Measurements from ENCODE around the gene KCNQ5.

- TF ChIP-seq POLR2A (IDR thresholded peaks at IDR 0.05; ENCODE audit: borderline replicate concordance, extremely low read depth, insufficient read depth, insufficient read length) (no peak), EZH2 (IDR thresholded peaks at IDR 0.05) (no peak), REST (IDR thresholded peaks at IDR 0.05; ENCODE audit: low read depth) (no peak), CTCF (IDR thresholded peaks at IDR 0.05 in 2 of 3, conservative IDR thresholded peaks at IDR 0.05 in 1 of 3; ENCODE audit: borderline replicate concordance in 1 of 3, insufficient read depth in 1 of 3, low read depth in 2 of 3, low read length in 2 of 3) (no peak), CEBPB (IDR thresholded peaks at IDR 0.05; ENCODE audit: low read depth) (no peak), TCF7L2 (IDR thresholded peaks at IDR 0.05; ENCODE audit: borderline replicate concordance, extremely low read depth, insufficient read depth, insufficient read length) (no peak), YY1 (IDR thresholded peaks at IDR 0.05; ENCODE audit: extremely low read depth, insufficient replicate concordance, low read depth, low read length) (no peak), SP1 (IDR thresholded peaks at IDR 0.05; ENCODE audit: low read depth) (no peak), MAX (IDR thresholded peaks at IDR 0.05) (no peak), ZNF274 (IDR thresholded peaks at IDR 0.05; ENCODE audit: low read depth, low read length) (no peak), ATF3 (IDR thresholded peaks at IDR 0.05) (no peak), EZH2phosphoT487 (IDR thresholded peaks at IDR 0.05; ENCODE audit: borderline replicate concordance) (no peak)
These were observed at the start of gene KCNQ5 for GRCh38 chr6:72621291-72622093.

Data from HCT116 (cell line).